GM12878 (cell line): ENCODE data around the gene GBGT1. TPM values are rescaled to one million over a fixed set of nuclear protein-coding genes. Genes with fewer than 3 reads are reported as not detected.

Experiments
- BACH1 ChIP-seq: fragments of 450-650 bp; IDR thresholded peaks from 2 replicates; pipeline ENCODE4 v1.6.1; 2017; ENCODE audit warnings: mild to moderate bottlenecking, borderline replicate concordance
- EP300 ChIP-seq, 2 experiments: fragments of 150-350 bp in 1 of 2; IDR thresholded peaks; 2 replicates each; pipeline ENCODE4 v1.6.1; 2011 to 2012; ENCODE audit warnings: low read depth in 2 of 2, low read length in 2 of 2, borderline replicate concordance in 1 of 2, improper control_type of control experiment in 1 of 2, inconsistent platforms in 1 of 2; ENCODE audit not compliant: control insufficient read depth in 1 of 2
- ETV6 ChIP-seq, 2 experiments: fragments of 450-650 bp in 1 of 2; IDR thresholded peaks in 1 of 2; conservative IDR thresholded peaks in 1 of 2; 2 replicates each; pipeline ENCODE4 v1.6.1; 2014; ENCODE audit warnings: antibody characterized with exemption in 1 of 2, borderline replicate concordance in 1 of 2, low read depth in 1 of 2, mild to moderate bottlenecking in 1 of 2, moderate library complexity in 1 of 2
- HDGF ChIP-seq: fragments of 450-650 bp; IDR thresholded peaks from 2 replicates; pipeline ENCODE4 v1.6.1; 2016; ENCODE audit warnings: antibody characterized with exemption
- PAX5 ChIP-seq: IDR thresholded peaks from 2 replicates; pipeline ENCODE4 v1.6.1; 2011; ENCODE audit warnings: low read depth, low read length, borderline replicate concordance
- polyA plus RNA-seq, 11 experiments: library from polyadenylated mRNA; depleted of rRNA in 4 of 11; unstranded in 6 of 11; stranded (reverse) in 5 of 11; fragments of >200 nt; fragmentation: Nextera tagmentation in 4 of 11; fragmentation: Illumina TruSeq in 1 of 11; extraction: Ambion mirVana in 4 of 11; extraction: Trizol in 1 of 11; gene quantifications; 1 replicate in 1 of 11; 2 replicates in 10 of 11; pipeline versions ENCODE4 v1.2.1 to v1.2.3, GENCODE V29; 2011 to 2016; ENCODE audit warnings: inconsistent platforms in 2 of 11, missing spikeins in 2 of 11, low read depth in 1 of 11
- total RNA-seq, 4 experiments: library from RNA; depleted of rRNA in 3 of 4; stranded (reverse); fragments of >200 nt in 3 of 4; fragmentation: Illumina TruSeq in 1 of 4; extraction: Trizol in 1 of 4; gene quantifications; 2 replicates each; pipeline versions ENCODE4 v1.2.1 to v1.2.3, GENCODE V29; 2013 to 2021
- TF ChIP-seq, protein P1 (sequence below): fragments of 450-650 bp; IDR thresholded peaks from 2 replicates; pipeline ENCODE4 v1.6.1; 2017; ENCODE audit warnings: low read depth, mild to moderate bottlenecking, moderate library complexity
- TF ChIP-seq, protein P2 (sequence below): fragments of 450-650 bp; IDR thresholded peaks from 2 replicates; pipeline ENCODE4 v1.6.1; 2017; ENCODE audit warnings: mild to moderate bottlenecking, moderate library complexity
- TF ChIP-seq, protein P3 (sequence below): IDR thresholded peaks from 2 replicates; pipeline ENCODE4 v1.6.1; 2011; ENCODE audit warnings: borderline replicate concordance, low read depth, mild to moderate bottlenecking, moderate library complexity, low read length; ENCODE audit not compliant: insufficient read depth, poor library complexity, severe bottlenecking

GBGT1 gene
- total and polyA plus RNA-seq, 10 of the 15 experiments (the other 5 are each of a cell fraction or from before 2014, with no cell fraction given): 0.08 to 1.9 (median 0.49) TPM

DNA sequence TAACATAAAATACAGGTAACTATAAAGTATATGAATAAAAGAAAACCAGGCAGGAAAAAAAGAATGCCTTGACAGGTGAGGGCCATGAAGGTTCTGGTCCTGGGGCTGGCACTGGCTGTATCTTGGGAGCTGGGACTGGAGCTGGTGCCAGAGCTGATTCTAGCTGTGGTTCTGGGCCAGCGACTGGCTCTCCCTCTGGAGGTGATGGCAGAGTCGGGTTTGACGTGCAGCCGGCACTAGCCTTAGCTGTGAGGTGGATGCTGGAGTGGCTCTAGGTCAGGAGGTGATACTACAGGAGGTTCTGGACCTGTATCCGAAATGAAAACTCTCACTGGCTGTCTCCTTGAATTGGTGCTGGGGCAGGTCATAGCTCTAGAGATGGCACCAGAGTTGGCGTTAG lies 23.0 kb upstream of the GBGT1 start (continued):
- TF ChIP-seq, protein P1, sequence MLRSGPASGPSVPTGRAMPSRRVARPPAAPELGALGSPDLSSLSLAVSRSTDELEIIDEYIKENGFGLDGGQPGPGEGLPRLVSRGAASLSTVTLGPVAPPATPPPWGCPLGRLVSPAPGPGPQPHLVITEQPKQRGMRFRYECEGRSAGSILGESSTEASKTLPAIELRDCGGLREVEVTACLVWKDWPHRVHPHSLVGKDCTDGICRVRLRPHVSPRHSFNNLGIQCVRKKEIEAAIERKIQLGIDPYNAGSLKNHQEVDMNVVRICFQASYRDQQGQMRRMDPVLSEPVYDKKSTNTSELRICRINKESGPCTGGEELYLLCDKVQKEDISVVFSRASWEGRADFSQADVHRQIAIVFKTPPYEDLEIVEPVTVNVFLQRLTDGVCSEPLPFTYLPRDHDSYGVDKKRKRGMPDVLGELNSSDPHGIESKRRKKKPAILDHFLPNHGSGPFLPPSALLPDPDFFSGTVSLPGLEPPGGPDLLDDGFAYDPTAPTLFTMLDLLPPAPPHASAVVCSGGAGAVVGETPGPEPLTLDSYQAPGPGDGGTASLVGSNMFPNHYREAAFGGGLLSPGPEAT: no peak
- TF ChIP-seq ETV6 (conservative IDR thresholded peaks at IDR 0.05 in 1 of 2, IDR thresholded peaks at IDR 0.05 in 1 of 2; ENCODE audit: borderline replicate concordance in 1 of 2, low read depth in 1 of 2) (no peak), PAX5 (no peak), EP300 (IDR thresholded peaks at IDR 0.05; ENCODE audit: borderline replicate concordance in 1 of 2, control insufficient read depth in 1 of 2, low read depth in 2 of 2, low read length in 2 of 2) (no peak), HDGF (no peak), BACH1 (no peak)
- TF ChIP-seq, protein P2, sequence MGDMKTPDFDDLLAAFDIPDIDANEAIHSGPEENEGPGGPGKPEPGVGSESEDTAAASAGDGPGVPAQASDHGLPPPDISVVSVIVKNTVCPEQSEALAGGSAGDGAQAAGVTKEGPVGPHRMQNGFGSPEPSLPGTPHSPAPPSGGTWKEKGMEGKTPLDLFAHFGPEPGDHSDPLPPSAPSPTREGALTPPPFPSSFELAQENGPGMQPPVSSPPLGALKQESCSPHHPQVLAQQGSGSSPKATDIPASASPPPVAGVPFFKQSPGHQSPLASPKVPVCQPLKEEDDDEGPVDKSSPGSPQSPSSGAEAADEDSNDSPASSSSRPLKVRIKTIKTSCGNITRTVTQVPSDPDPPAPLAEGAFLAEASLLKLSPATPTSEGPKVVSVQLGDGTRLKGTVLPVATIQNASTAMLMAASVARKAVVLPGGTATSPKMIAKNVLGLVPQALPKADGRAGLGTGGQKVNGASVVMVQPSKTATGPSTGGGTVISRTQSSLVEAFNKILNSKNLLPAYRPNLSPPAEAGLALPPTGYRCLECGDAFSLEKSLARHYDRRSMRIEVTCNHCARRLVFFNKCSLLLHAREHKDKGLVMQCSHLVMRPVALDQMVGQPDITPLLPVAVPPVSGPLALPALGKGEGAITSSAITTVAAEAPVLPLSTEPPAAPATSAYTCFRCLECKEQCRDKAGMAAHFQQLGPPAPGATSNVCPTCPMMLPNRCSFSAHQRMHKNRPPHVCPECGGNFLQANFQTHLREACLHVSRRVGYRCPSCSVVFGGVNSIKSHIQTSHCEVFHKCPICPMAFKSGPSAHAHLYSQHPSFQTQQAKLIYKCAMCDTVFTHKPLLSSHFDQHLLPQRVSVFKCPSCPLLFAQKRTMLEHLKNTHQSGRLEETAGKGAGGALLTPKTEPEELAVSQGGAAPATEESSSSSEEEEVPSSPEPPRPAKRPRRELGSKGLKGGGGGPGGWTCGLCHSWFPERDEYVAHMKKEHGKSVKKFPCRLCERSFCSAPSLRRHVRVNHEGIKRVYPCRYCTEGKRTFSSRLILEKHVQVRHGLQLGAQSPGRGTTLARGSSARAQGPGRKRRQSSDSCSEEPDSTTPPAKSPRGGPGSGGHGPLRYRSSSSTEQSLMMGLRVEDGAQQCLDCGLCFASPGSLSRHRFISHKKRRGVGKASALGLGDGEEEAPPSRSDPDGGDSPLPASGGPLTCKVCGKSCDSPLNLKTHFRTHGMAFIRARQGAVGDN: no peak
- TF ChIP-seq, protein P3, sequence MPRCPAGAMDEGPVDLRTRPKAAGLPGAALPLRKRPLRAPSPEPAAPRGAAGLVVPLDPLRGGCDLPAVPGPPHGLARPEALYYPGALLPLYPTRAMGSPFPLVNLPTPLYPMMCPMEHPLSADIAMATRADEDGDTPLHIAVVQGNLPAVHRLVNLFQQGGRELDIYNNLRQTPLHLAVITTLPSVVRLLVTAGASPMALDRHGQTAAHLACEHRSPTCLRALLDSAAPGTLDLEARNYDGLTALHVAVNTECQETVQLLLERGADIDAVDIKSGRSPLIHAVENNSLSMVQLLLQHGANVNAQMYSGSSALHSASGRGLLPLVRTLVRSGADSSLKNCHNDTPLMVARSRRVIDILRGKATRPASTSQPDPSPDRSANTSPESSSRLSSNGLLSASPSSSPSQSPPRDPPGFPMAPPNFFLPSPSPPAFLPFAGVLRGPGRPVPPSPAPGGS: no peak
